ENCODE results near the gene NFATC2.

The NFATC2 gene

GRCh38 chr20:51341581-51341980 is 200.9 kb downstream of the NFATC2 start:
- TF ChIP-seq, protein P1, sequence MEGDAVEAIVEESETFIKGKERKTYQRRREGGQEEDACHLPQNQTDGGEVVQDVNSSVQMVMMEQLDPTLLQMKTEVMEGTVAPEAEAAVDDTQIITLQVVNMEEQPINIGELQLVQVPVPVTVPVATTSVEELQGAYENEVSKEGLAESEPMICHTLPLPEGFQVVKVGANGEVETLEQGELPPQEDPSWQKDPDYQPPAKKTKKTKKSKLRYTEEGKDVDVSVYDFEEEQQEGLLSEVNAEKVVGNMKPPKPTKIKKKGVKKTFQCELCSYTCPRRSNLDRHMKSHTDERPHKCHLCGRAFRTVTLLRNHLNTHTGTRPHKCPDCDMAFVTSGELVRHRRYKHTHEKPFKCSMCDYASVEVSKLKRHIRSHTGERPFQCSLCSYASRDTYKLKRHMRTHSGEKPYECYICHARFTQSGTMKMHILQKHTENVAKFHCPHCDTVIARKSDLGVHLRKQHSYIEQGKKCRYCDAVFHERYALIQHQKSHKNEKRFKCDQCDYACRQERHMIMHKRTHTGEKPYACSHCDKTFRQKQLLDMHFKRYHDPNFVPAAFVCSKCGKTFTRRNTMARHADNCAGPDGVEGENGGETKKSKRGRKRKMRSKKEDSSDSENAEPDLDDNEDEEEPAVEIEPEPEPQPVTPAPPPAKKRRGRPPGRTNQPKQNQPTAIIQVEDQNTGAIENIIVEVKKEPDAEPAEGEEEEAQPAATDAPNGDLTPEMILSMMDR (IDR thresholded peaks at IDR 0.05; ENCODE audit: control insufficient read depth, extremely low read depth, insufficient read depth) = no peak
- DNase-seq (ENCODE audit: low read depth) = no peak

DNA sequence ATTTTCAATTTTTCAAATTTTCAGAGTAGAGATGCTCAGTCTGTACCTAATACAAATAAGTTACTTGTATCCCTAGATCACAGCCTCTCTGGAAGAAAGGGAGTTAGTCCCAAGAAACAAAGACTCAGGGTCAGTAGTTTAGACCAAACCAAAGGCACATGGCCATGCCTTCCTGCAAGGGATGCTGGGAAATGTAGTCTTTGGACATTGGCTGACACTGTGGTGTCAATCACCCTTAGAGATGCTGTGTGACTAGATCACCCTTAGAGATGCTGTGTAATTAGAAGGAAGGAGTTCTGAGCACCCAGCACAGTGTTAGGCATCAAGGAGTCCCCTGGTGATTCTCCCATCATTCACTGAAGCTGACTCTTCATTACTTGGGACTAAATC is 202.1 kb downstream of the NFATC2 start:
- H3K4me3 ChIP-seq (ENCODE audit: low read depth, low read length) = no peak overlapping the region
- TF ChIP-seq, protein P1 (IDR thresholded peaks at IDR 0.05; ENCODE audit: control insufficient read depth, extremely low read depth, insufficient read depth) = no peak
- DNase-seq (ENCODE audit: low read depth) = no peak

More at GRCh38 chr20:51341581-51341980, 200.9 kb downstream of the NFATC2 start:
- no peak overlapping the region for H3K4me3 ChIP-seq (ENCODE audit: low read depth, low read length)

GRCh38 chr20:51339721-51340450 is 202.6 kb downstream of the NFATC2 start:
- no peak overlapping the region for H3K4me3 ChIP-seq (ENCODE audit: low read depth, low read length)
- DNase-seq (ENCODE audit: low read depth) = no peak
- TF ChIP-seq, protein P1 (IDR thresholded peaks at IDR 0.05; ENCODE audit: control insufficient read depth, extremely low read depth, insufficient read depth) = no peak

- TF ChIP-seq, protein P1 (IDR thresholded peaks at IDR 0.05; ENCODE audit: control insufficient read depth, extremely low read depth, insufficient read depth) = no peak
- no peak overlapping the region for H3K4me3 ChIP-seq (ENCODE audit: low read depth, low read length)
- DNase-seq (ENCODE audit: low read depth) = no peak
These were observed 203.7 kb downstream of the NFATC2 start for GRCh38 chr20:51338692-51339440.

DNA sequence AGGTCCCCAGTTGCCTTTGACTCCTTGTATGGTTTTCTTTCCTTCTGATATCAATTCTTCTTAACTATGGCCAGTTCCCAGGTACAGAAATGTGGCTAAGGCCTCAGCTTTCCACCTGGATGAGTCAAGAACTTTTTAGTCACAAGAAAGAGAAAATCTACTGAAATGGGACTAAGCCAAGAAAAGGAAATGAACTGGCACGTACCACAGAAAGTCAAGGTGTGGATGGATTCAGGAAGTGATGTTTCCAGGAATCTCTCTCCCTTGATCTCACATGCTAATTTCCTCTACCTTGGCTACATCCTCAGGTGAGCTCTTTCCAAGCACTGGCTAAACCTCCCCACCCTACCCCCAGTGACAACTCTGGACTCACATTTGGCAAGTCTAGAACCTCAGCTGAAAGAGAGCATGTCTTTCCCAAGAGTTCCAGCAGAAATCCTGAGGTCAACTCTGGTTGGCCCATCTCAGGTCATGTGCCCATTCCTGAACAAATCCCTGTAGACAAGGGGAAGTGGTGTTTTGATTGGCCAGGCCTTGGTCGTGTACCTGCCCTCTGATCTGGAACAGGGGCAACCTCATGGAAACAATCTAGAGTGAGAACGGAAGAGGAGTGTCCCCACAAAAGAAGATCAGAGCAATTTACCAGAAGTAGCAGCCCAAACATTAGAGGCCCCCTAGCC is 205.3 kb downstream of the NFATC2 start:
- TF ChIP-seq, protein P1 (IDR thresholded peaks at IDR 0.05; ENCODE audit: control insufficient read depth, extremely low read depth, insufficient read depth) = no peak
- no peak overlapping the region for H3K4me3 ChIP-seq (ENCODE audit: low read depth, low read length)
- no peak for DNase-seq (ENCODE audit: low read depth)

Data from LNCaP clone FGC (cell line).